ENCODE data around the gene CDH8. TPM values are rescaled to one million over a fixed set of nuclear protein-coding genes. Genes with fewer than 3 reads are reported as not detected.

The CDH8 gene
- total RNA-seq, 1 donor from 2014 or later, result 0.69 TPM

DNA sequence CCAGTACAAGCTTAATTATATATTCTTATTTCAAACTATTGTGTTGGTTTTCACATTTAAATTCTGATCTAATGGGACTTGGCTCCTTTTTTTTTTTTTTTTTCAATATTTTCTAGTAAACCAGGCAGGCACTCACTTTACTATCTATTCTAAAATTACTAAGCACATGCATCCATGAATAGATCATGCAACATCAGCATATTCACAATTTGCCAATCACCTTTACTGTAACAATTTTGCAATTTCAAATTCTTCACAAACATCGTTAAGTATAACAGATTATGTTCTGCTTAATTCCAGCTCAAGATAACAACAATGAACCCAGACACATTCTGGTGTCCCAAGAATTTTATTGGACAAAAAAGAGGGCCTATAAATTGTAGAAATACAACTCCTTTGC is 217.4 kb downstream of the CDH8 start:
- Mint-ChIP-seq H3K4me3 (no peak overlapping the region), H3K27me3 (no peaks in the 10 kb centered on the region), H3K36me3 (ENCODE audit: low read depth) (no peaks in the 10 kb centered on the region), H3K9me3 (peaks cover 4% of the 10 kb centered on the region), H3K4me1 (no peaks in the 10 kb centered on the region), H3K27ac (no peak overlapping the region)
- intact Hi-C loops (cut with micrococcal nuclease), result no loop called here
- ATAC-seq (ENCODE audit: low read depth), result no peak
- no peak for DNase-seq
- POLR2A ChIA-PET, result no interaction called here
- CTCF ChIA-PET, result no interaction called here
- TF ChIP-seq, protein P1, sequence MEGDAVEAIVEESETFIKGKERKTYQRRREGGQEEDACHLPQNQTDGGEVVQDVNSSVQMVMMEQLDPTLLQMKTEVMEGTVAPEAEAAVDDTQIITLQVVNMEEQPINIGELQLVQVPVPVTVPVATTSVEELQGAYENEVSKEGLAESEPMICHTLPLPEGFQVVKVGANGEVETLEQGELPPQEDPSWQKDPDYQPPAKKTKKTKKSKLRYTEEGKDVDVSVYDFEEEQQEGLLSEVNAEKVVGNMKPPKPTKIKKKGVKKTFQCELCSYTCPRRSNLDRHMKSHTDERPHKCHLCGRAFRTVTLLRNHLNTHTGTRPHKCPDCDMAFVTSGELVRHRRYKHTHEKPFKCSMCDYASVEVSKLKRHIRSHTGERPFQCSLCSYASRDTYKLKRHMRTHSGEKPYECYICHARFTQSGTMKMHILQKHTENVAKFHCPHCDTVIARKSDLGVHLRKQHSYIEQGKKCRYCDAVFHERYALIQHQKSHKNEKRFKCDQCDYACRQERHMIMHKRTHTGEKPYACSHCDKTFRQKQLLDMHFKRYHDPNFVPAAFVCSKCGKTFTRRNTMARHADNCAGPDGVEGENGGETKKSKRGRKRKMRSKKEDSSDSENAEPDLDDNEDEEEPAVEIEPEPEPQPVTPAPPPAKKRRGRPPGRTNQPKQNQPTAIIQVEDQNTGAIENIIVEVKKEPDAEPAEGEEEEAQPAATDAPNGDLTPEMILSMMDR (IDR thresholded peaks at IDR 0.05), result no peak

DNA sequence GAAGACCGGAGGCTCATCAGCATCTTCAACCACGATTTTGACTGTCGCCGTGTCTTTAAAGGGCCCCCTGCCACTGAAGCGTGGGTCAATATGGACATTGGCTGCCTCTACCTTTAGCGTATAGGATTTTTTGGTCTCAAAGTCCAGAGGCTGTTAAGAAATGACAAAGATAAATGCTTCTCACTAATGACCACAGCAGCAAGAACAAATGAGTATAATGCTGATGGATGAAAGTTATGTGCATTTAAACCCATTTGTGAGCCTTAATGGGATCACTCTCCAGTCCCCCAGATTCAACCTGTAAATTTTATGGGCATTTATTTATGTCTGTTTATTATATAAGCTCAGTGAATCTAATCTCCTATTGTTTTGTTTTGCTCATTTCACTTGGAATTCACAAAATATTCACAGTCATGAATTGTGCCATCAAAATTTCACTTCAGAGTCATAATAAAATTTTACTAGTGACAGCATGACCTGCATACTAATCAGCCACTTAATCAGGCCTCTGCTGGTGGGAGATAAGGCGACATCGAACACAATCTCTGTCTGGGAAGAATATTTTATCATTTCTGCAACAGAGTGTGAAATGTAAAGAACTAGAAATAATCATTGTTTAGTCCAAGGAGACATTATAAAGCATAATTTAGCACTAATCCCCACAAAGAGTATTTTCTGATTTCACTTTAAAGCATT is 218.5 kb downstream of the CDH8 start:
- peaks cover 4% of the 10 kb centered on the region for H3K9me3 Mint-ChIP-seq
- TF ChIP-seq, protein P1 (IDR thresholded peaks at IDR 0.05), result no peak

DNA sequence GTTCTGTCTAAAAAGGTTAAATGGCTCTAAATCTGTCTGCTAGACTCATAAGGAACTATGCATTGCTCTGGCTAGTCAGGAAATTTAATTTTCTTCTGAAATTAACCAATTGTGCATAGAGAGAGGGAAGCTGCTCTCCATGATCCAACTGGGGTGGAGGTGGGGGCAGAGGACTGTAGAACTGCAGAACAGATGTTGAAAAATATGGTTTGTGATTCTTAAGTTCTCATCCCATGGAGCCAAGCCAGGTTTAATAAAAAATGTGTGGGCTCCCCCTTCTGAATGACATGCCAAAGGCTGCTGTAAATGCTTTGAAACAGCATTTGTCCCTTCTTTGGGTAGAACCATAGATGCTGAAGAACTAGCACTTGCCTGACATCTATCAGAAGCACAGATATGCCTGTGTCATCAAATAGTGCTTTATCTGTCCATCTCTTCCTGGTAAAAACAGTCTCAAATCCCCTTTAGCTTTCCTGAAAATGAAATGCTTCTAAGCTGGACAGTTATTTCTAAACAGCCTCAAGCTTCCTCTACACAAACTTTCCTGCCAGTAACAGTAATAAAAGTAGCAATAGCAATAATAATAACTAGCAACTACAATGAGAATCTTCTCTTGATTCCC is 221.4 kb downstream of the CDH8 start:
- no peak for ATAC-seq (ENCODE audit: low read depth)
- DNase-seq, result no peak
- TF ChIP-seq, protein P1 (IDR thresholded peaks at IDR 0.05), result no peak
- no peak overlapping the region for H3K4me3 Mint-ChIP-seq
- H3K27ac Mint-ChIP-seq, result no peak overlapping the region
- H3K9me3 Mint-ChIP-seq, result peaks cover 3% of the 10 kb centered on the region
- no peaks in the 10 kb centered on the region for H3K4me1 Mint-ChIP-seq
- ChIA-PET CTCF (no interaction called here), POLR2A (no interaction called here)
- H3K36me3 Mint-ChIP-seq (ENCODE audit: low read depth), result no peaks in the 10 kb centered on the region
- H3K27me3 Mint-ChIP-seq, result no peaks in the 10 kb centered on the region
- intact Hi-C loops (cut with micrococcal nuclease), result no loop called here

More for the DNA sequence above, 218.5 kb downstream of the CDH8 start:
- DNase-seq (no peak), ATAC-seq (ENCODE audit: low read depth) (no peak)
- Mint-ChIP-seq H3K27ac (no peak overlapping the region), H3K4me3 (no peak overlapping the region), H3K27me3 (no peaks in the 10 kb centered on the region), H3K36me3 (ENCODE audit: low read depth) (no peaks in the 10 kb centered on the region), H3K4me1 (no peaks in the 10 kb centered on the region)
- POLR2A ChIA-PET, result no interaction called here
- CTCF ChIA-PET, result no interaction called here
- intact Hi-C loops (cut with micrococcal nuclease), result no loop called here

DNA sequence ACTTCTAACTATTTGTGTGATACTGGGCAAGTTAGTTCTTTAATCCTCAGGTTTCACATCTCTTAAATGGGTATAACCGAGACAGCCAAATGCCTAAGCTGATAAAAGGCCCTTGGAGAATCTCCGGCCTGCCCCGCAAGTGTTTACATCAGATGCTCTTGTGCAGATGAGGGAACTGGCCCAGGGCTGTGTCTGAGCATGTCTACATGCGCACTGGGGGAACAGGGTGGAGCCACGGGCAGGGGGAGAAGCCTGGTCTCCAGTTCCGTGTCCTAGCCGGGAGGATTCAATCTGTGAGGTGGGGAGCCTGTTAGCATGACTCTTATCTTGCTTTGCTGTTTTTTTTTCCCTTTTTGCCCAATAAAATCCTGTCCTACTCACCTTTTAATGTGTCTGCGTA is 222.9 kb downstream of the CDH8 start:
- H3K4me1 Mint-ChIP-seq, result no peaks in the 10 kb centered on the region

DNA sequence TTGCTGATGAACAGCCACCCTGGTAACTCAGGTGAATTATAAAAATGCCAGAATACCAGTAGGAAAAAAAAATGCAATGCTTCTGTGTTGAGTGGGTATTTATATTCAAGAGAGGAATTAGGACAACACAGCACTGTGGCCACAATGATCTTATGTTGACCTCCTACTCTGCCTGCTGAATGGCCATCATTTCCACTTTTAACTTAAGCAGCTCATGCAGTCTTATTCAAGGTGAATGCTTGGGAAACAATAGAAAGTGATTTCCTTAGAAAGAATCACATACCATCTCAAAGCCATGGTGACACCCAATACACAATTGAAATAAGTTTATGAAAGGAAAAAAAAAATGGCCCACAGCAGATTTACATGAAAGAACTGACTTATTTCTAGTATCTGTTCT is 224.0 kb downstream of the CDH8 start:
- Mint-ChIP-seq H3K9me3 (no peaks in the 10 kb centered on the region), H3K27ac (no peak overlapping the region), H3K4me3 (no peak overlapping the region), H3K36me3 (ENCODE audit: low read depth) (no peaks in the 10 kb centered on the region), H3K4me1 (no peaks in the 10 kb centered on the region), H3K27me3 (no peaks in the 10 kb centered on the region)
- TF ChIP-seq, protein P1 (IDR thresholded peaks at IDR 0.05), result no peak
- CTCF ChIA-PET, result no interaction called here
- no peak for ATAC-seq (ENCODE audit: low read depth)
- POLR2A ChIA-PET, result no interaction called here
- DNase-seq, result no peak
- intact Hi-C loops (cut with micrococcal nuclease), result no loop called here

More for the DNA sequence above, 222.9 kb downstream of the CDH8 start:
- ChIA-PET POLR2A (no interaction called here), CTCF (no interaction called here)
- Mint-ChIP-seq H3K36me3 (ENCODE audit: low read depth) (no peaks in the 10 kb centered on the region), H3K27me3 (no peaks in the 10 kb centered on the region), H3K9me3 (no peaks in the 10 kb centered on the region), H3K27ac (no peak overlapping the region), H3K4me3 (no peak overlapping the region)
- intact Hi-C loops (cut with micrococcal nuclease), result no loop called here
- ATAC-seq (ENCODE audit: low read depth), result no peak
- DNase-seq, result no peak
- TF ChIP-seq, protein P1 (IDR thresholded peaks at IDR 0.05), result no peak
